HEK293T (cell line): ENCODE data around the gene KRT80.

Source experiments
- CTCF ChIA-PET: fragments of 350-600 bp; formaldehyde crosslinking; extraction: SDS; loops from one replicate; lab custom pipeline; 2021; ENCODE audit warnings: antibody characterized with exemption, inconsistent platforms; lab: Yijun Ruan, JAX
- POLR2A ChIA-PET: fragments of 350-600 bp; formaldehyde crosslinking; extraction: SDS; loops from one replicate; lab custom pipeline; 2020; ENCODE audit warnings: antibody characterized with exemption, inconsistent platforms; lab: Yijun Ruan, JAX
- DNase-seq: peaks from one replicate; pipeline ENCODE4 v3.0.0; 2012; ENCODE audit warnings: mixed read lengths; ENCODE audit errors: extremely low spot score
- ARNT ChIP-seq: fragments of 450-650 bp; IDR thresholded peaks from 2 replicates; pipeline ENCODE4 v1.6.1; 2017; ENCODE audit warnings: mild to moderate bottlenecking
- BHLHE40 ChIP-seq: fragments of 450-650 bp; IDR thresholded peaks from 2 replicates; pipeline ENCODE4 v1.6.1; 2016; ENCODE audit warnings: mild to moderate bottlenecking, moderate library complexity, borderline replicate concordance
- CTBP1 ChIP-seq: fragments of 450-650 bp; IDR thresholded peaks from 2 replicates; pipeline ENCODE4 v1.6.1; 2016; ENCODE audit warnings: borderline replicate concordance
- ELF4 ChIP-seq: fragments of 450-650 bp; IDR thresholded peaks from 2 replicates; pipeline ENCODE4 v1.6.1; 2017; ENCODE audit warnings: antibody characterized with exemption
- FOXA1 ChIP-seq: fragments of 450-650 bp; IDR thresholded peaks from 2 replicates; pipeline ENCODE4 v1.6.1; 2016; ENCODE audit warnings: mild to moderate bottlenecking
- FOXK2 ChIP-seq: fragments of 450-650 bp; IDR thresholded peaks from 2 replicates; pipeline ENCODE4 v1.6.1; 2016; ENCODE audit warnings: mild to moderate bottlenecking
- FOXM1 ChIP-seq: fragments of 450-650 bp; IDR thresholded peaks from 2 replicates; pipeline ENCODE4 v1.6.1; 2017; ENCODE audit warnings: mild to moderate bottlenecking, borderline replicate concordance
- HDGF ChIP-seq: fragments of 450-650 bp; IDR thresholded peaks from 2 replicates; pipeline ENCODE4 v1.6.1; 2017; ENCODE audit warnings: antibody characterized with exemption, borderline replicate concordance
- L3MBTL2 ChIP-seq: fragments of 450-650 bp; conservative IDR thresholded peaks from 2 replicates; pipeline ENCODE4 v1.6.1; 2016; ENCODE audit warnings: mild to moderate bottlenecking
- LEF1 ChIP-seq: fragments of 450-650 bp; IDR thresholded peaks from 2 replicates; pipeline ENCODE4 v1.6.1; 2017; ENCODE audit warnings: mild to moderate bottlenecking, borderline replicate concordance
- NFRKB ChIP-seq: fragments of 450-650 bp; IDR thresholded peaks from 2 replicates; pipeline ENCODE4 v1.6.1; 2016; ENCODE audit warnings: mild to moderate bottlenecking, moderate library complexity
- PKNOX1 ChIP-seq: fragments of 450-650 bp; IDR thresholded peaks from 2 replicates; pipeline ENCODE4 v1.6.1; 2016
- SP1 ChIP-seq: fragments of 450-650 bp; IDR thresholded peaks from 2 replicates; pipeline ENCODE4 v1.6.1; 2017
- SUZ12 ChIP-seq: fragments of 450-650 bp; IDR thresholded peaks from 2 replicates; pipeline ENCODE4 v1.6.1; 2016; ENCODE audit warnings: mild to moderate bottlenecking
- TARDBP ChIP-seq: fragments of 450-650 bp; IDR thresholded peaks from 2 replicates; pipeline ENCODE4 v1.6.1; 2016
- ZNF384 ChIP-seq: fragments of 450-650 bp; IDR thresholded peaks from 2 replicates; pipeline ENCODE4 v1.6.1; 2016

Gene KRT80

GRCh38 chr12:52218001-52218400 lies 26.2 kb upstream of the KRT80 start:
- POLR2A ChIA-PET: no interaction called here
- no peak for DNase-seq
- TF ChIP-seq L3MBTL2: no peak
- CTCF ChIA-PET: no interaction called here

GRCh38 chr12:52217223-52217622 lies 25.4 kb upstream of the KRT80 start:
- ChIA-PET POLR2A (no interaction called here), CTCF (interaction anchor here (0.7 to 0.8 kb wide), 2 partner anchors 62 to 65 kb away, joined by 3 to 5 read pairs; no protein-coding TSS in a partner anchor)
- no peak for TF ChIP-seq ZNF384
- no peak for TF ChIP-seq TARDBP
- TF ChIP-seq SP1: no peak
- no peak for TF ChIP-seq FOXA1
- no peak for TF ChIP-seq ELF4
- TF ChIP-seq BHLHE40: no peak
- TF ChIP-seq NFRKB: no peak
- TF ChIP-seq FOXM1: no peak
- no peak for TF ChIP-seq FOXK2
- TF ChIP-seq CTBP1: no peak
- no peak for TF ChIP-seq SUZ12
- TF ChIP-seq ARNT: no peak
- TF ChIP-seq PKNOX1: no peak
- no peak for DNase-seq

GRCh38 chr12:52216807-52217206 lies 25.0 kb upstream of the KRT80 start:
- DNase-seq: no peak
- TF ChIP-seq ARNT (no peak), HDGF (no peak), FOXK2 (no peak), NFRKB (no peak), L3MBTL2 (no peak), SUZ12 (no peak), FOXM1 (no peak), ZNF384 (no peak), CTBP1 (no peak), LEF1 (no peak), TARDBP (no peak)
- ChIA-PET CTCF (interaction anchor here (0.6 to 0.9 kb wide), 4 partner anchors 21 to 73 kb away, joined by 3 to 5 read pairs (median 4); no protein-coding TSS in a partner anchor), POLR2A (no interaction called here)

GRCh38 chr12:52216100-52216499 lies 24.3 kb upstream of the KRT80 start:
- TF ChIP-seq FOXA1: no peak
- no peak for TF ChIP-seq L3MBTL2
- no peak for TF ChIP-seq FOXK2
- no peak for TF ChIP-seq NFRKB
- TF ChIP-seq SUZ12: no peak
- TF ChIP-seq ZNF384: no peak
- no peak for TF ChIP-seq CTBP1
- TF ChIP-seq HDGF: no peak
- TF ChIP-seq TARDBP: no peak
- no peak for TF ChIP-seq LEF1
- no peak for TF ChIP-seq FOXM1
- TF ChIP-seq SP1: no peak
- no peak for TF ChIP-seq BHLHE40
- no peak for TF ChIP-seq ELF4
- TF ChIP-seq ARNT: no peak
- TF ChIP-seq PKNOX1: no peak
- CTCF ChIA-PET: interaction anchor here (0.6 to 0.9 kb wide), 3 partner anchors 22 to 72 kb away, joined by 3 to 5 read pairs (median 3); no protein-coding TSS in a partner anchor
- DNase-seq: no peak
- POLR2A ChIA-PET: interaction anchor here (1.7 kb wide), 1 partner anchor 9 kb away, joined by 3 read pairs; no protein-coding TSS in a partner anchor

- TF ChIP-seq SP1 (no peak), FOXK2 (no peak), PKNOX1 (no peak), ELF4 (no peak), HDGF (no peak), NFRKB (no peak), TARDBP (no peak), CTBP1 (no peak), L3MBTL2 (no peak), FOXM1 (no peak), SUZ12 (no peak), FOXA1 (no peak)
- ChIA-PET POLR2A (interaction anchor here (1.7 kb wide), 1 partner anchor 10 kb away, joined by 3 read pairs; no protein-coding TSS in a partner anchor), CTCF (interaction anchor here (0.9 to 1.1 kb wide), 2 partner anchors 64 to 72 kb away, joined by 3 read pairs; no protein-coding TSS in a partner anchor)
- no peak for DNase-seq
These were observed 23.8 kb upstream of the KRT80 start for GRCh38 chr12:52215587-52216031.

GRCh38 chr12:52214421-52214802 lies 22.6 kb upstream of the KRT80 start:
- no peak for DNase-seq
- ChIA-PET CTCF (interaction anchor here (1.1 to 1.6 kb wide), 3 partner anchors 7 to 65 kb away, joined by 4 to 5 read pairs (median 5); no protein-coding TSS in a partner anchor), POLR2A (interaction anchor here (1.7 kb wide), 1 partner anchor 11 kb away, joined by 3 read pairs; no protein-coding TSS in a partner anchor)
- TF ChIP-seq HDGF (no peak), SP1 (no peak), BHLHE40 (no peak), LEF1 (no peak), L3MBTL2 (no peak), CTBP1 (no peak), ELF4 (no peak), ARNT (no peak), FOXA1 (no peak), TARDBP (no peak), PKNOX1 (no peak), NFRKB (no peak), FOXK2 (no peak), ZNF384 (no peak), FOXM1 (no peak), SUZ12 (no peak)
